WI38 (cell line): ENCODE measurements around the gene CHST15.

ENCODE experiments used
- H3K4me3 ChIP-seq: 2 replicates; pipeline ENCODE4 v1.5.1; 2011; ENCODE audit warnings: low read depth, mild to moderate bottlenecking, control low read depth, low read length
- CTCF ChIP-seq: IDR thresholded peaks from 2 replicates; pipeline ENCODE4 v1.5.1; 2012; ENCODE audit warnings: low read depth, mild to moderate bottlenecking, control low read depth, low read length

Gene CHST15

GRCh38 chr10:124114696-124115095, 21.3 kb upstream of the CHST15 start:
- TF ChIP-seq CTCF = no peak
- H3K4me3 ChIP-seq = no peak overlapping the region

GRCh38 chr10:124112891-124113580, 19.6 kb upstream of the CHST15 start:
- H3K4me3 ChIP-seq = no peak overlapping the region
- TF ChIP-seq CTCF = no peak

- TF ChIP-seq CTCF = no peak
- H3K4me3 ChIP-seq = no peak overlapping the region
Measured at GRCh38 chr10:124110882-124111281, 17.5 kb upstream of the CHST15 start.

- no peak overlapping the region for H3K4me3 ChIP-seq
- no peak for TF ChIP-seq CTCF
Measured at GRCh38 chr10:124109261-124109660, 15.9 kb upstream of the CHST15 start.

GRCh38 chr10:124107072-124107471, 13.7 kb upstream of the CHST15 start:
- H3K4me3 ChIP-seq = no peak overlapping the region
- no peak for TF ChIP-seq CTCF

GRCh38 chr10:124106241-124106879, 13.0 kb upstream of the CHST15 start:
- TF ChIP-seq CTCF = no peak
- H3K4me3 ChIP-seq = no peak overlapping the region

- no peak overlapping the region for H3K4me3 ChIP-seq
- TF ChIP-seq CTCF = no peak
Measured at GRCh38 chr10:124105594-124105993, 12.2 kb upstream of the CHST15 start.
